Measurements from ENCODE around the gene TRIM25.

Gene TRIM25

GRCh38 chr17:56925088-56925487, 11.2 kb upstream of the TRIM25 start:
- no peak for DNase-seq

DNA sequence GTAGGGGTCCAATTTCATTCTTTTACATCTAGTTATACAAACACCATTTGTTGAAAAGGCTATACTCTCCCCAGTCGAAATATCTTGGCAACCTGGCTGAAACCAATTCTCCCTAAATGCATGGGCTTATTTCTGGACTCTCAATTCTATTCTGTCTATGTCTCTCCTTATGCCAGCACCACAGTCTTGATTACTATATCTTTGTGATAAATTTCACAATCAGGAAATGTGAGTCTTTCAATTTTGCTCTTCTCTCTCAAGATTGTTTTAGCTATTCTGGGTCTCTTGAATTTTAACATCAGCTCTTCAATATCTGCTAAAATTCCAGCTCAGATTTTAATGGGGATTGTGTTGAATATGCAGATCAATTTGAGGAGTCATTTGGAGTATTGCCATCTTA, 5.9 kb upstream of the TRIM25 start:
- no peak for DNase-seq

GRCh38 chr17:56918916-56919315, 5.1 kb upstream of the TRIM25 start:
- DNase-seq, result no peak

GRCh38 chr17:56917559-56918296, 3.9 kb upstream of the TRIM25 start:
- no peak for DNase-seq

GRCh38 chr17:56914581-56915273, 878 bp upstream of the TRIM25 start:
- DNase-seq, result no peak

GRCh38 chr17:56913353-56913866, 439 bp downstream of the TRIM25 start:
- DNase-seq, result no peak

GRCh38 chr17:56913000-56913311, 893 bp downstream of the TRIM25 start:
- no peak for DNase-seq

GRCh38 chr17:56912105-56912999, 1.5 kb downstream of the TRIM25 start:
- DNase-seq, result no peak

- no peak for DNase-seq
Observed at GRCh38 chr17:56910509-56911235, 3.2 kb downstream of the TRIM25 start.

GRCh38 chr17:56909742-56910508, 3.9 kb downstream of the TRIM25 start:
- DNase-seq, result no peak

GRCh38 chr17:56908001-56908542, 5.8 kb downstream of the TRIM25 start:
- no peak for DNase-seq

- no peak for DNase-seq
Observed at GRCh38 chr17:56903560-56903959, 10.3 kb downstream of the TRIM25 start.

GRCh38 chr17:56902348-56902747, 11.5 kb downstream of the TRIM25 start:
- no peak for DNase-seq

DNA sequence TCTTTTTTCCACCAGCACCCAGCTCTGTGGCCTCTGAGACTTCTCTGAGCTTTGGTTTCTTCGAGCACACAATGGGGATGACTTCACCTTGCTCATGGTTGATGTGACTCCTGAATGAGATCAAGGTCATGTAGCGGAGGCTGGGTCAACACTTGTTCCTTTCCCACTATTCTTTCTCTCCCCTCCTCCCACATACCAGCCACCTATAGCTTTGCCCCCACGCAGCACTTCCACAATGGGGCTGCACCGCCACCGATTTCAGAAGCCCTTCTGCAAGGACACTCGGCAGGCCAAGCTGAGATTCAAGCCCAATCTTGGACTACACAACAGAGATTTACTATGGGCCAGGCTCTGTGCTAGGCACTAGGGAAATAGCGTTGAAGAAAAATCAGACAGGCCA, 14.4 kb downstream of the TRIM25 start:
- no peak for DNase-seq

DNA sequence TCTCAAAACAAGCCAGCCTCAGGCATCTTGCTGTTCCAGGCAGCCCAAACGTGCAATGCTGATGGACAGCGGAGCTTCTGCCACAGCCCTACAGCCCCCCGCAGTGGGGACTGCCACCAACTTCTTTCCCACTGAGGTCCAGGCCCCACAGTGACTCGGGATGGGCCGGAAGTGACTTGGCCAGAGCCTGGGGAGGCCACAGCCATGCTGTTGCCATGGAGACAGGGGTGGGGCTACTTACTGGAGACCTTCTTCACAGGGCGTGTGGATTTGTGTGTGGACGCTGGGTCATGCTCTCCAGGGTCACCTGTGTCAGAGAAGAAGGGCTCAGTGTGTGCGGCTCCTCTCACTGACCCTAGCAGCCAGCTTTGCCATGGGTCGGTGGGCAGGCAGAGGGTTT, 15.0 kb downstream of the TRIM25 start:
- DNase-seq, result no peak

- no peak for DNase-seq
Observed at GRCh38 chr17:56897646-56898424, 16.0 kb downstream of the TRIM25 start.

- no peak for DNase-seq
Observed at GRCh38 chr17:56896968-56897359, 16.9 kb downstream of the TRIM25 start.

DNA sequence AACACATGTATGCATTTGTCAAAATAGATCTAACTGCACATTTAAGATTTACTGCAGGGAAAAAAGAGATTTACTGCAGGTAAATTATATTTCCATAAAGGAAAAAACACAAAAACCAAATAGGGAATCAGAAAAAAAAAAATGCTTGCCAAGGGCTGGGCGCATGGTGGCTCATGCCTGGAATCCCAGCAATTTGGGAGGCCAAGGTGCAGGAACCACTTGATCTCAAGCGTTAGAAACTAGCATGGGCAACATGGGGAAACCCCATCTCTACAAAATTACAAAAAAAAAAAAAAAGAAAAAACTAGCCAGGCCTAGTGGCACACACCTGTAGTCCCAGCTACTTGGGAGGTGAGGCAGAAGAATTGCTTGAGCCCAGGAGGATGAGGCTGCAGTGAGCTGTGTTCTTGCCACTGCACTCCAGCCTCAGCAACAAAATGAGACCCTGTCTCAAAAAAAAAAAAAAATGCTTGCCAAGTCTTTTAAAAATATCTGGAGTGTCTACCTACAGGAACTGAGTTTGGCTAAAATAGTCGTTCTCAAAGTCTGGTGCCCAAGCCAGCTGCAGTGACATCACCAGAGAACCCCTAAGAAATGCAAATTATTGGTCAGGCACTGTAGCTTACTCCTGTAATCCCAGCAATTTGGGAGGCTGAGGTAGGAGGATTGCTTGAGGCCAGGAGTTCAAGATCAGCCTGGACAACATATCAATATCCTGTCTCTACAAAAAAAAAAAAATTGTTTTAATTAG, 17.5 kb downstream of the TRIM25 start:
- no peak for DNase-seq

DNA sequence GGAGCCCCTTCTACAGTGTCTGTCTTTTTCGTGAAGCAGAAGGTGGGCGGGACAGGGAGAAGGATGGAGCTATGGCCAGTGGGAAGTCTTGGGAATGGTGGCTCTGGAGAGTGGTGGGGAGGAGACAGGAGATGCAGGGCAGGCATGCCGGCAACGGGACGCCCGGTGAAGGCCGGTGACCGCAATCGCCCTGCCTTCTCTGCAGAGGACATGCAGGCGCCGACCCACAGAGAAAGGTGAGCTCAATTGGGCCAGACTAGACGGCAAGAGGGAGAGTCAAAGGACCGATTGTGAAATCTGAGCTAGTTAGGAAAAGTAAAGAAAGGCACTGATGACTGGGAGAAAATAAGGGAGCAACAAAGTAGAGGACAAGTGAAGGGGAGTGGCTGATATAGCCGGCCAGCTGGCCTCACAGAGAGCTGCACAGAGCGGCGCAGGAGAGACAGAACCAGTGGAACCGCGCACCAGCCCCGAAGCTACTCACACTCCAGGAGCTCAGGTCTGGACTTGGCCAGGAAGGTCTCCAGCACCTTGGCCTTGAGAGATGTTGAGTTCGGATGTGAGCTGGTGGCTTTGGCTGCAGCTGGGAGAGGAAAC, 18.9 kb downstream of the TRIM25 start:
- no peak for DNase-seq

DNA sequence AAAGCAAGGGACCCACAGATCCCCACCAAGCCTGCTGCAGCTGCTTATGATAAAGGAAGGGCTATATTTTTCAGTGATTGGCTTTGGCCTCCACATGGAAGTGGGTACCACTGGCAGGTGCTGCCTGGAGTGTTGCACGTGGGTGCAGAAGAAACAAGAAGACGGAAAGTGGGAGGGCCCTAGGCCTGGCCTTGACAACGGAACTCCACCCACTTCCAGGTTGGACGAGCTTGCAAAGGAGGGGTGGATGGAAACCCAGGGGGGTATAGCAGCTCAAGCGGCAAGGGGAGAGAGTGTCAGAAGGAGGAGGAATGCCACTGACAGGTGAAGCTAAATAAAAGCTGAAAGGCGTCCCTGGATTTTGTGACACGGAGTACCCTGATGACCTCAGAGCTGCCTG, 20.3 kb downstream of the TRIM25 start:
- DNase-seq, result no peak
